NCI-H2227 (cell line): ENCODE measurements around the gene MAMLD1.

Experiments used
- DNase-seq: peaks from one replicate; lab custom pipeline; 2025; ENCODE audit not compliant: unreplicated experiment; lab: John Stamatoyannopoulos, UW

The MAMLD1 gene

DNA sequence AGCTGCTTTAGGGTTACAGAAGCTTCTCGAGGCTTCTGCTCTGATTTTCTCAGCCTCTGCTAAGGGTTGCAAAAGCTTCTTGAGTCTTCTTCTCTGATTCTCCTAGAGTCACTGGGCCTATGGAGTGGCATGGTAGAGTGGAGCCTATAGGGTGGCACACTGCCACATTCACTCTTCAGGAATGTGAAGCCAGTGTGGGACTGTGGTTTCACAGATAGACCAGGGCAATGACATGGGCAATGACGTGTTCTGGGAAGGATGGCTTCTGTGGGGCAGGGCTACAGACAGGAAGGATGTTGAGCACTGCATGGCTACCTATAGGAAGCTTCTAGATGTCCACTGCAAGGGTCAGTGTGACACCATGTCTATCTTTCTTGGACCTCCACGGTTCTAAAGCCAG is 11.0 kb upstream of the MAMLD1 start:
- no peak for DNase-seq

DNA sequence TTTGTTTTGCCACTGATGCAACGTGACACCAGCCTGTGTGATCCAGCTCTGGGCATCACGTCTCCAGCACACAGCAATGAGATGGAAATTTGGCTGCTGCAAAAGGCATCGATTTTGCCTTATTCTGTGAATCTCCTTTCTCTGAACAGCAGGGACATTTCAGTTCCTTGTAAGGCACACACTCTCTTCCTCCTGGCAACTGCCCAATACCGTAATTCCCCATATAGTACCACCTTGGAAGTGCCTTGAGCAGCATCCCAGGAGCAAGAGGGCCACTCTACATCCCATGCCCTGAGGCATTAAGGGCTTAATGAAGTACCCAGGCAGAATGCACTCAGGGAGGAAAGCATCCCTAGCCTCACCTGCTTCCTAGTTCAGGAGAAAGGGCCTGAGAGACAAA is 10.5 kb upstream of the MAMLD1 start:
- no peak for DNase-seq

DNA sequence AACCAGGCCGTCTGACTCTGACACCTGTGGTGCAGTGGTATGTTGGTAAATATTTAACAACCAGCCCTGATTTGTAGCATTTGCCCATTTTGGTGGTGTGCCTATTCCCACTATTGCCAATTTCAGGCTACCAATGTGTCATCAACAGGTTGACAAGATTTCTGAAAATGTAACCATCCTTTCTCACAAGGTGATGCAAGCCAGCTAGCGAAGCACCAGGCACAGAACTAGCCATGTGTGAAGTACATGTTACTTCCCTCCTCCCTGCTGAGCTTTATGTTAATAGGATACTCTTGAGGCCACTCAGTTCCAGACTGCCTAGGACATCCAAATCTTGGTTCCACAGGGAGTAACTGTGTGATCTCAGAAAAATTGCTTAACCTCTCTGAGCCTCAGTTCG is 7.2 kb upstream of the MAMLD1 start:
- no peak for DNase-seq

DNA sequence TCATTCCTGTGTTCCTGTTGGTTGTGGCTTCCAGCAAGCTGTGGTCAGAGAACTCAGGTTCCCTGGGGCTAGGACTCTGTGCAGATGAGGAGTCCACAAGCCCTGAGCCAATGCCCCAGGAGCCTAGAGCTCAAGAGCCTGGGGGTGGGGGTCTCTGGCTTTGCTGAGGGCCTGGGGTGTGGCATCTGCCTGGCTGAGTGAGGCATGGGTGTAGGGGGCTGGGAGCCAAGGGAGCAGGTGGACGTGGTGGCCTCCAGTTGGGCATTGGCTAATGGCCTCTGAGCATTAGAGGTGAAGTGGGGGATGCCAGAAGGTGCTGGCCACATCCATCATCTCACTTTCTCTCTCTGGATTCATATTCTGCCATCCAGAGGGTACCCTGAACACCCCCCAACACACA is 5.3 kb upstream of the MAMLD1 start:
- no peak for DNase-seq

DNA sequence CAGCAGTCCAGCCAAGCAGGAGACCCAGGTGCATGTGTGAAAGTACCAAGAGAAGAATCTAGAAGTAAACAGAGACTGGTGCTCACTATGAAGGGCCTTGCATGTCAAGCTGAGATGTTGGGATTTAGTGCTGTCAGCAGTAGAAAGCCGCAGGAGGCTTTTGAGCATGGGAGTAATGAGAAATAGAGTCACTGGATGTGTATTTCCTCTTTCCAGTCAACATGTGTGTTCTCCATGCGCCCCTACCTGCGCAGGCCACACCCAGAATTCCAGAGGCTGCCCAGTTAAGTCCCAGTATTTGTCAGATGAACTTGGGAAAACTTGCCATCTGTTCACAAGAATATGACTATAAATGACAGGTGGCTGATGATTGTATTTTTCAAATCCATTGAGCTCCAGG is 4.5 kb upstream of the MAMLD1 start:
- DNase-seq: no peak

DNA sequence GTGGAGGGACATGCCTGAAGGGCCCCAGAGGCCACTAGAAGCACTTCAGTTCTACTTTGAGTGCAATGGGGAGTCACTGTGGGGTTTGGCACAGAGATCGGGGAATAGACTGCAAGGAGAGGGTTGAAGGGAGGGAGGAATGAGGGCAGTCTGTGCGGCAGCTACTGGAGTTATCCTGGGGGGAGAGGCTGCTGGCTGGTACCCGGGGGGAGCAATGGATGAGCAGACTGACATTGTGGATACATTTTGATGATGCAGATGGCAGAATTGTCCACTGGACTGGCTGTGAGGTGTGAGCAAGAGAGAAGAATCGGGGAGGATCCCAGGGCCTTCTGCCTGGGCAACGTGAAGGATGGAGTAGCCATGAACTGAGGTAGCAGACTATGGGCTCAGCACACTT is 2.8 kb upstream of the MAMLD1 start:
- no peak for DNase-seq

DNA sequence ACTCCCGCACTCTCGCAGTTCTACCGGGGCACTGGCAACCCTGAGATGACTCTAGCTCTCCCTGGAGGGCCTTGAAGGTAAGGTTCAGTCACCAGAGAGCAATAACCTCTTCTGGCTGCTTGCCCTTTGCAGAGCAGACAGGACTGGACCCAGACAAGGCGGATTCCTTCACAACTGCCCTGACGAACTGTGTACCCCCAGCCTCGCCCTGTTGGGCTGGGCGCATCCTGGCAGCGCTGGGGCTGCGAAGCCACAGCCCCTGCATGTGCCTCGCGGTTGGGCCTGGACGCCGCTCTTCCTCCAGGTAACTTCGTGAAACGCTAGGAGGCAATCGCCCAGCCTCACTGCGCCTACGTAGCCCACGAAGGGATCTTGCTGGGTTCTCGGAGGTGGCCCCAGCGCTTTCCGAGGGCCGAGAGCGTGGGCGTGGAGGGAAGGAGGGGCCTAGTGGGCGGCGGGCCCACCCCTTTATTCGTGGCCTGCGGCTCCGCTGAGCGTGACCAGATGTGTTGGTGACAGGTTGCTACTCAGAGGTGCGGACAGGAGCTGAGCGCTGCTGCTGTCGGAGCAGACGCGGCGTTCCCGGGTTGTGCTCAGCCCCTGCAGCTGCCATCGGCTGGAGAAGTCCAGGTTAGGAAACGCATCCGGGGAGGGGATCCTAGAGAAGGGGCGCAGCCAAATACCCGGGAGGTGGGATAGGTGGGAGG is 1.9 kb upstream of the MAMLD1 start:
- no peak for DNase-seq

DNA sequence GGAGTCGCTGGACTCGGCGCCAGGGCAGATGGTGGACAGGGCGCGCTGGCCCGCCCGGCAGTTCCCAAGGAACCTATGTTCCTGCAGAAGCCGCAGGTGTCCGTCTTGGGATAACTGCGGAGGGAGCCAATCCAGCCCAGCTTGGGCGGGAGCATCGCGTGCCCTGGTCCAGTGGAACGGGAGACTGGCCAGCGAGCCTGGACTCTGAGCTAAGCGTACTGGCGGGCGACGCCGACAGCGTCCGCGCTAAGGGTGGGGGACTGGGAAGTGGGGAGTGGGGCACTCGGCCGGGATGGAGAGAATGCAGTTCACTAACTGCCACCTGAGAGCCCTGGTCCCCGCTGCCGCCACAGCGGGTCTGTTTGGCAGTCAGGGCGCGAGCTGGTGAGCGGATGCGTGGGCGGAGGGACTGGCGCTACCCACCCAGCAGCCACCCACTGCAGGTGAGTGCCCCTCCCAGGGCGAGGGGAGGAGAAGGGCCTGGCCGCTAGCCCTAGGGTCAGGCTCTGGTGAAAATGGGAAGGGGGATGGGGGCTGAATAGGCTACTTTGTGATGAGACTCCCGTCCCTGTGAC is 1.3 kb upstream of the MAMLD1 start:
- peak; percentile 29 for DNase-seq

DNA sequence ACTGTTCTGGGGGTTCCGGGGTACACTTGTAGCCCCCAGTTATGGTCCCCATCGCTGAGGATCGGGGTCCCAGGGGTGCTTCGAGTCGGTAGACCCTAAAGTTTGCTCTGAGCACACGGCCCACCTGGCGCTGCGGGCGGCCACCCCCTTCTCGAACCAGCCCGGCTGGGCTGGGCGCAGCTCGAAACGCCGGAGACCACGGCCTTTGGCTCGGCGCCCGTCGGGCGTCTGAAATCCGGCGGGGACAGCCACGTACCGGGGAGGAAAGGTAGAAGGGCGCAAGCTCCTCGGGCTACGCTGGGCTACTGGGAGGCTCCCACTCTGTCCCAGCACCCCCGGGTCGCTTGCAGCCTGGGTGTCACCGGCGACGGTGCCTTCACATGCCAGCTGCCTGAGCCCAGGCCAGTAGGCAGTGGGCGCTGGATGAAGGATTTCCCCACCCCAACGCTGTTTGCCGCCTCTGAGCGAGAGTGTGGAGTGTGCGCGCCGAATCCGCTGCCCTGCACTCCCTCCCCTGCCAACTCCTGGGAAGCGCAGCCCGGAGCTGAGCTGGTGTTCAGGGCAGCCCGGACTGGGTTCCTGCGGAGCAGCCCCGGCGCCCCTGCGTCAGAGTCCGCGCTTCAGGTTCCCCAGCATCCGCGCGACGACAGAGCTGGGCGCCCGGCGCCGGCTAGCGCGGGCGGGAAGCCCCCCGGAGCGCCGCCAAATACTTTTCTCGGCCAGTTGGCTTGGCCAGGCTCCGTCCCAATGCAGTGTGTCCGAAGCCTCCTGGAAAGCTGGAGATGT is 637 bp downstream of the MAMLD1 start:
- DNase-seq: peak; percentile 39

DNA sequence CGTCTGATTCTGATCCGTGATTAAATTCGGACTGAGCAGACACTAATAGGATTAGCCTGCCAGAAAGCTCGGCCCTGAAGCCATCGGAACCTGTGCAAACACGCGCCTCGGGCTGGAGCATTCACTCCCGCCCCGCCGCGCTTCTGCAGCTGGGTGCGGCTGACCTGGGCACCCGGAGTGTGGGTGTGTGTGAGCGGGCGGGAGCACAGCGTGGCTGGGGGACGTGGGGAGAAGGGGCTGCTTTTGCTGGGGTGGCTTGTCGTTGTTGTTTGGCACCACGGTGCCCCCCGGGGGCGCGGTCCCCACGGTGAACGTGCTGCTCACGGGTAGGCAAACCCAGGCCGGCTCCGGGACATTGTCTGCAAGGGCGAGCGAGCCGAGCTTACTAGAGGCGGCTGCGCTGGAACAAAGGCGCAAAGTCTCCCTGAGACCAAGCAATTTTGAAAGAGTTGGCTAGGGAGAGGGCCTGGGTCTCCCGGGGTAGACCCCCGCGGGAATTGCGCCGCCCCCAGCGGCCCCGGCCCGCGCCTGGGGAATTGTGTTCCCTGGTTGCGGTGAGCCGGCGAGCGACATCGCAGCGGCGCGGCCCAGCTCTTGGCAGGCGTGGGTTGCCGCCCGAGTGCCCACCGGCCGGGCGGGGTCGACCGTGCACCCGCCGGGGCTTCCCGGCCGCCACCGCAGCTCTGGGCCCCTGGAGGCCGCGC is 1.4 kb downstream of the MAMLD1 start:
- DNase-seq: peak; percentile 42

DNA sequence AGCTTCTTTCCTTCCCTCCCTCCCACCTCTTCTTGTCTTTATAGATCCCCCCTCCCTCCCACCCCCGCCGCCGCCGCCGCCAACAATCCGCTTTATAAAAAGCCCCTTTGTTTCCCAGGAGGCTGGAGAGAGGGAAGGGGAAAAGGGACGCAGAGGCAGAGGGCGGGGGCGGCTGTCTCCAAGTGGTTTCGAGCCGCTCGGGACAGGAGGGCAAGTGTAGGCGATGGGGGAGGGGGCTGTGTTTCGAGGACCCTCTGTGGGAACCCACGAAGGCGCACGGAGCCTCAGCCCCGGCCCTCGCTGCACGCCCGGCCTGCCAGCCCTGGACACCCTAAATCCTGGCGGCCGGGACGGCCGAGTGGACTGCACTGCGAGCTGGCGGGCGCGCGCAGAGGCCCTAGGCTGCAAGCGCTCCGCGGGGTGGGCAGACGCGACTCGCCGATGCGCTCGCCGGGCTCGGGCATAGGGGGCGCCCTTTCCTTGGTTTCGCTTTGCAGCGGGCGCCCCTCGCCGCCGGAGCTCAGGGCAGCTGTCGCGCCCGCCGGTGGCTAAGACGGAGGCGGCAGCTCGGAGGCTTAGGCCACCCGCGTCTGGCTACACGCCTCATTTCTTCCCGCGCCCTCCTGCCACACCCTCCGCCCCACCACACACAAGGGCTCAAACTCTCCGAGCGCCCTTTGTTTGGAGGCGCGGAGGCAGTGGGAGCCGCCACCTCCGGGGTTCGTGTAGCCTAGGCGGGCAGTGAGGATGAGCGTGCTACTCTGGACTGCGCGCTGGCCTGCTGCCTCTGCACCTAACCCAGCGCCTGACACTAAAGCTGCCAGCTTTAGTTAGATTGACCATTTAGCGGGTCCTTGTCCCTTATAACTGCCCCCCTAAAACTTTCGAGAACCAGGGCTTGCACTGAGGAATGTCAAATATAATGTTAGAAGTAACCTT is 2.2 kb downstream of the MAMLD1 start:
- DNase-seq: peak; percentile 73

DNA sequence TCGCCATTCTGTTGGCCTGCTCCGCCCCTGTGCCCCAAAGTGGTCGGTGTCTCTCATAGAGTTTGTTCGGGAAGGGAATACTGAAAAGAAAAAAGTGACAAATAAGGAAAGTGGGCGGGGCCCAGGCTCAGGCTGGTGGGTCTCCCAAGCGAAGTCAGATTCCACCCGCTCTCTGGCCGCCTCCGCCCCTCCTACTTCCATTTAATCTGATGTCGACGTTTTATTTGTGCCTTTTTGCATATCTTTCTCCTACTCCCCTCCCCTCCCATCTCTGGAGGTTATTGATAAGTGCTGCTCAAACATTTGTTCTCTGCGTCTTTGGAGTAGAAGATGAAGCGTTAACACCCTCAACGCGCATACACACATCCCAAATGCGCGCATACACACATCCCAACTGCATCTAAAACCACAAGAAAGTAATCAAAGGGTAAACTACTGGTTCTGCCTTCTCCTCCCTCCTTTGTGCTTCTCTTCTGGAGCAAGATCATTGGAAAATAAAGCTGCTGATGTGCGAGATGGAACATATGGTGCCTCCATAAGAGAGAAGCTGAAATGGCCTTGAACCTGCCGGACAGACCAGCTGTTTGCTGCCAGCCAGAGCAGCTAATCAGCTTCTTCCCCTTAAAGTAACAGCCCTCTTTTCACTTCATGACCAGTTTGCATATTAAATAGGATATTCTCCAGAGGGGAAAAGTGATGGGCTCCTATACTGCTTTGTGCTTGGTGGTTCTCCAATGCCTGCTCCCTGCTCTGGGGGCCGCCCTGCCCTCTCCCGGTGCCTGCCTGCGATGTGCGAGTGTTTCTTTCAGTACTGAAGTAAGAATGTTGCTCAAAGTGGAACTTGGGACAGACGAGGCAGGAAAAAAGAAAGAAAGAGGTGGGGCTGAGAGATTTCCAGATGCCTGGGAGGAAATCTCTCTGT is 3.1 kb downstream of the MAMLD1 start:
- peak; percentile 45 for DNase-seq

DNA sequence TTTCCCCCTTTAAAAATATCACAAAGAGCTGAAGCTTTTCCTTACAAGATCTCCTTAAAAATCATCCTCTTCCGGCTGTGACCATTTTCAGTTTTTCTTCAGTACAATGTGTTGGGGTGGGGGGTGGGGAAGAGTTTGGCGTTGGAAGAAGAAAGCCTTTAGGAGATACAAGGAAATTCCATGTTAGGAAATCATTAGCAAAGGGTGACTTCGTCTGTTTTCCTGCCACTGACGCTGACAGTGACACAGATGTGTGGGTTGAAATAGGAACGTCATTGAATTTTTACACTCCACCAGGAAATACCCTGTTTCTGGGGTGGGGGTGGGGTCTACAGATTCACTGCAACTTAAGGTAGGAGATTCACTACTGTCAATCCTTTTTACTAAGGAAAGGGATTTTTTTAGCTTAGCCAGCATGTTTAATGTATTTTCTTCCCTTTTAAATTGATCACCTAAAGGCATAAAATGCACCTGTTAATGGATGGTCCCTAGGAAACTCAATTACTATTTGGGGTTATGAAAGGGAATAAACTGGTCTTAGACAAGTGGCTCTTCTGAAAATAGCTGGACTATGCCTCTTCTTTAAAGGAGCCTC is 3.9 kb downstream of the MAMLD1 start:
- DNase-seq: no peak

DNA sequence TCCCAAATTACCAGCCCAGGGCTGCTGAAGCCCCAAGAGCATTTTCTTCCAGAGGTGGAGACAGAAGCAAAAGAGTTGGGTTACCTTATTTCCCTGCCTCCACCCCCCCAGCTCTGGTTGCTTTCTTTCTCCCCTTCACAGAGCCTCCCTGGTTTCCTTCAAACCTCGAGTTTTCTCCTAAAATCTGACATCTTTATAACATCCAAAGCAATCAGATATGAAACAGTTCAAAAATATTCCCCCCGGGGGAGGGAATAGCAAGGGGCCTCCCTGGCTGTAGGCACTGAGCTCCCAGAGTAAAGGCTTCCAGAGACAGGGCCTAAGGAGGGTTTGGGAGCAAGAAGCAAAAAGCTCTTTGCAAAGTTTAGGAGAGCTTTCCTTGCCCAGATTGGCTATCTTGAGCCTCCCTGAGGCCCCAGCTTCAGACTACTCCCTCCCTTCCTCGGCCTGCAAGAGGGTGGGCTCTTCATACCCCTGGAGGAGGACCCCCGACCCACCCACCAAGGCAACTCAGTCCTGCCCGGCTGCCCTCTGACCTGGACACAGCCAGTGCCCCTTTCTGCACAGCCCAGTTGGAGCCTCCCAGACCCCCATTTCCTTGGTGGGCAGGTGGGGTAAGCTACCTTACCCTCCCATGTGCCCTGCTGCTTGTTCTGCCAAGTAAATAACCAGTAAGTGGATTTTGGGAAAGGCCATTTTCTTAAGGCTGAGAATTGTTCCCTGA is 7.6 kb downstream of the MAMLD1 start:
- DNase-seq: no peak

DNA sequence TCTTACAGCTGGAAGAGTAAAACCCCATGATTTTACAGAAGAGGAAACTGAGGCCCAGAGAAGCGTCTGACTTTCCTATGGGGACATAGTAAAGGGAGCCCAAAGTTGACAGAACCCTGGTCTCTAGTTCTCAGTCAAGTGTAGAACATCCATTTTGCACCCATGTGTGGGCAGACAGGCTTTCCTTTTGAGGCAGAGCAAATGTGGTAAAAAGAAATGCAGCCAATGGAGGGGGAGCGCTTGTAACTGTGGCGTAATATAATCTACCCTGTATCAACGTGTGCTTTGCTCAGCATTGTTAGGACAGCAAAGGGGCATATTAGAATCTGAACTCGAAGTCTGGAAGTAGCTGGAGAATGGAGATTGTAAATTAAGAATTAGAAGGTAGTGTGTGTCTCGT is 8.8 kb downstream of the MAMLD1 start:
- DNase-seq: no peak

DNA sequence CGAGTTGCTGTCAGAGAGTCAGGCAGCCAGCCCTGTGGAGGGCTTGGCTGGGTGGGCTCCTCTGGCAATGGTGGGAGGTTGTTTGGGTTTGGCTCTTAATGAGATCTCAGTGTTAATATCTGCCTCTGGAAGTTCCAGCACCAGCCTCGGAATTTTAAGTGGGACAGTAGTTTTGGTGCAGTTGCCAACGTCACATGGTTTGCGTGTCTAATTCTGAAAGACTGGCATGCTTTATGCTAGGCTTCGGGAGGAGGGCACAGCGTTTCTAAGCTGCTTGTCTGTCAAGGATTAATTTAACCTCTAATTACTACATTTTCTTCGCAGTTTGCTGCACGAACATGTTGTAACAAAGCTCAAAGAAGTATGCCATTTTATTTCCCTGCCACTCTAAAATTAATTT is 9.2 kb downstream of the MAMLD1 start:
- DNase-seq: no peak

DNA sequence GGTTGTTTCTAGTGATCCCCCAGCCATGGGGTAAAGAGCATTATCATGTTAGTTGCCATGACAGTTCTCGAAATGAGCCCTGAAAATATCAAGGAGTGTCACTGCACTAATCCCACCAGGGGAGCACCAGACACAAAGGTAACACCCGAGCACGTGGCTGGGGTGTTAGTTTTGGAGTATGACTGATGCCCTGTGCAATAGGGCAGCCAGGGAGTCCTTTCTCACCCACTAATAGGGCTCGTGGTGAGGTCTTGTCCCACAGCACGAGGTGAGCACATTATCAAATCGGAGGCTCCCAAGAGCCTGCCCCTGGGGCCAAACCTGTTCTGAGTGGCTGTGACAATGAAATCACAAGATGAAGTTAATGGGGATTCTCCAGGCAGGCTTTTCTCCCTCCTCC is 9.6 kb downstream of the MAMLD1 start:
- DNase-seq: no peak

DNA sequence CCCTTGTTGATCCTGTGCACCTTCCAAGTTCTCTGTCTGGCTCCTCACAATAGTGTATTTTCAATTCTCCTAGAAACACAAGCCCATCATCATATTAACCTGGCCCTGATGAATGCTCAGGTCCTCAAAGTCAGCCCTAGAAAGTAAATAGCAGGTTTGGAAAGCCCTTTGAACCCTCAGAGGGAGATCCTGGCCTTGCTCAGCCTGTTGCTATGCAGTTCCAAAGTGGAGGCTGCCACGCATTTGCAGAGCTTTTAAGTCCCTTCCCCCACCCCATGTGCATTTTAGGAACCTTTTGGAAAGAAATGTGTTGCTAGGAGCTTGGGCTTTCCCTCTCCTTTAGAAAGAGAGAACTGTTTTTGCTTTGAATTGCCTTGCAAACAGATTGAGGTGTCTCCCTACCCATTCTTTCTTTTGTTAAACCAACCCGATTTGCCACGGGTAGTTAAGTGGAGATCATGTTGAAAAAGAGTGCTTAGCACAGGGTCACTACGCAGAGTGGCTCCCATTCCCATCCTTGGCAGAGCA is 12.2 kb downstream of the MAMLD1 start:
- peak; percentile 42 for DNase-seq
